Measurements from ENCODE around the gene DERL2.

The DERL2 gene

DNA sequence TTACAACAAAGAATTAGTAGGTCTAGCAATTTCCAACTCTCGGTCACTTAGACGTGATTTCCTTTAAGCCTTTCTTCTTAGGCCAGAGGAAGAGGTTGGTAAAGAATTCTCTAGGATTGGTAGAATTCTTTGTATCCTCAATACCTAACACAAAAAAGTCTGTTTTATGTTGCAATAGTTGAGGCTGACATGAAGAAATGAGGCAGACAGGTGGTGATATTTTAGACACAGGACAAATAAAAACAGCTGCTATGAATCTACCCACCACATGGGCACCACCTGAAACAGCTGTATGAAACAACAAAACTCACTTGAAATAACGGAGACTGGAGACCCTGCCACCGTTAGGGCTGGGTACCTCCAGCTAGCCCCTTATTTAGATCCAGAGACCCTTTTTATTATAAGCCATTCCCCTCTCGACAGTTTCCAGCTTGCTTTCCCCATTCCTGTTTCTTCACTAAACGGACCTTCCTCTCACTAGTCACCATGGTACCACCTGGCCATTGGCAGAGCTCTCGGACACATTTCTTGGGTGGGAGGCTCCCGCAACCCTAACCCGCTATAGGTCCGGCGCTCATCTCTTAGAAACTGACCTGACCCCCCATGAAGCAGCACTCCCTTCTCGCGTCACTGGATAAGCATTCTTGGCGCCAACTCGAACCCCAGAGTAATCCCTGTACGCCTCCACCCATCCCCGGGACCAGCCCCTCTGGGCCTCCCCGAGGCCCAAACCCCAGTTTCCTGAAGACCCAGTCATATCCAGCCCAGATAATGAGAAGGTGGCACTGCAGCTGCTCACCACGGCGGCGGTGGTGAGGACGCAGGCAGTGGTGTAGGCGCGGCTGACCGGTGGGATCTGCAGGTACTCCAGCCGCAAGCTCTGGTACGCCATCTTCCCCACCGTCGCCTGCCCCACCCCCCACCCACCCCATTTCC is at the start of gene DERL2:
DERL2 (minus strand) TSS at position 909 of the 936 bp plus-strand sequence; CDS start at position 892, 17 bp downstream.
- H3K4me1 ChIP-seq (ENCODE audit: insufficient read depth, low read length) = peaks cover 2% of the 10 kb centered on the region; the same call in 1 of the 2 replicates
- peaks cover 73% of the 10 kb centered on the region for H3K36me3 ChIP-seq (ENCODE audit: insufficient read depth, low read depth, low read length)
- H3K9me3 ChIP-seq (ENCODE audit: insufficient read depth, low read depth, low read length) = no peaks in the 10 kb centered on the region
- H3K9ac ChIP-seq (ENCODE audit: low read depth, low read length) = peak within 1 kb of the TSS; percentile 97
- peak within 1 kb of the TSS; percentile 74 for H3K27ac ChIP-seq (ENCODE audit: low read length)
- H3K4me3 ChIP-seq (ENCODE audit: low read length) = peak within 1 kb of the TSS; percentile 92
- no peaks in the 10 kb centered on the region for H3K27me3 ChIP-seq (ENCODE audit: insufficient read depth, low read length)

- no peak overlapping the region for H3K27ac ChIP-seq (ENCODE audit: low read length)
Observed at GRCh38 chr17:5535436-5535835, 49.5 kb upstream of the DERL2 start.

GRCh38 chr17:5533486-5534315 is 47.7 kb upstream of the DERL2 start:
- H3K27ac ChIP-seq (ENCODE audit: low read length) = no peak overlapping the region

More at GRCh38 chr17:5535436-5535835, 49.5 kb upstream of the DERL2 start:
- no peaks in the 10 kb centered on the region for H3K27me3 ChIP-seq (ENCODE audit: insufficient read depth, low read length)
- no peaks in the 10 kb centered on the region for H3K4me1 ChIP-seq (ENCODE audit: insufficient read depth, low read length)
- H3K9me3 ChIP-seq (ENCODE audit: insufficient read depth, low read depth, low read length) = no peaks in the 10 kb centered on the region
- H3K36me3 ChIP-seq (ENCODE audit: insufficient read depth, low read depth, low read length) = no peaks in the 10 kb centered on the region
- no peak overlapping the region for H3K9ac ChIP-seq (ENCODE audit: low read depth, low read length)
- H3K4me3 ChIP-seq (ENCODE audit: low read length) = no peak overlapping the region

DNA sequence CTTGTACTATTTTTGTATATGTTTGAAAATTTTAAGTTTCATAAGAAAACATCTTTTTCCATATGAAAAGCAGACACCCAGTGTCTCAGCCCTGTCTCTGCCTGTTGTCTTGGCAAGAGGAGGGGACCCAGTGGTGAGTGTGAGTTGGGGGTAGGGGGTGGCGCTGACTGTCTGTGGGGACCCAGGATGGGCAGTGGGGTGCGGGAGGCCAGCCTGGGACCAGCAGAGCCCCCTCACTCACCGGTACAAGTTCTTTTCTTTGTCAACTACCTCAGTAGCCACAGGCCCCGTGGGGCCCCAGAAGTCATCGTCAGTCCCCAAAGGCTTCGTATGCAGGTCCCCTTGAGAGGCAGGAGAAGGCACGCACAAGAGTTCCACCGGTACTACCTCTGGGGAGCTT is 46.6 kb upstream of the DERL2 start:
- no peaks in the 10 kb centered on the region for H3K9me3 ChIP-seq (ENCODE audit: insufficient read depth, low read depth, low read length)
- no peak overlapping the region for H3K4me3 ChIP-seq (ENCODE audit: low read length)
- no peaks in the 10 kb centered on the region for H3K27me3 ChIP-seq (ENCODE audit: insufficient read depth, low read length)
- no peaks in the 10 kb centered on the region for H3K4me1 ChIP-seq (ENCODE audit: insufficient read depth, low read length)
- no peak overlapping the region for H3K27ac ChIP-seq (ENCODE audit: low read length)
- H3K9ac ChIP-seq (ENCODE audit: low read depth, low read length) = no peak overlapping the region
- H3K36me3 ChIP-seq (ENCODE audit: insufficient read depth, low read depth, low read length) = no peaks in the 10 kb centered on the region

More at GRCh38 chr17:5533486-5534315, 47.7 kb upstream of the DERL2 start:
- Histone ChIP-seq H3K4me3 (ENCODE audit: low read length) (no peak overlapping the region), H3K27me3 (ENCODE audit: insufficient read depth, low read length) (no peaks in the 10 kb centered on the region), H3K4me1 (ENCODE audit: insufficient read depth, low read length) (no peaks in the 10 kb centered on the region), H3K9me3 (ENCODE audit: insufficient read depth, low read depth, low read length) (no peaks in the 10 kb centered on the region), H3K36me3 (ENCODE audit: insufficient read depth, low read depth, low read length) (no peaks in the 10 kb centered on the region), H3K9ac (ENCODE audit: low read depth, low read length) (no peak overlapping the region)

- Histone ChIP-seq H3K36me3 (ENCODE audit: insufficient read depth, low read depth, low read length) (no peaks in the 10 kb centered on the region), H3K27me3 (ENCODE audit: insufficient read depth, low read length) (no peaks in the 10 kb centered on the region), H3K4me3 (ENCODE audit: low read length) (no peak overlapping the region), H3K9me3 (ENCODE audit: insufficient read depth, low read depth, low read length) (no peaks in the 10 kb centered on the region), H3K4me1 (ENCODE audit: insufficient read depth, low read length) (no peaks in the 10 kb centered on the region), H3K27ac (ENCODE audit: low read length) (no peak overlapping the region), H3K9ac (ENCODE audit: low read depth, low read length) (no peak overlapping the region)
Observed at GRCh38 chr17:5531085-5531418, 45.1 kb upstream of the DERL2 start.

GRCh38 chr17:5530265-5531084 is 44.5 kb upstream of the DERL2 start:
- Histone ChIP-seq H3K4me1 (ENCODE audit: insufficient read depth, low read length) (no peaks in the 10 kb centered on the region), H3K36me3 (ENCODE audit: insufficient read depth, low read depth, low read length) (no peaks in the 10 kb centered on the region), H3K4me3 (ENCODE audit: low read length) (no peak overlapping the region), H3K27ac (ENCODE audit: low read length) (no peak overlapping the region), H3K27me3 (ENCODE audit: insufficient read depth, low read length) (no peaks in the 10 kb centered on the region), H3K9me3 (ENCODE audit: insufficient read depth, low read depth, low read length) (no peaks in the 10 kb centered on the region), H3K9ac (ENCODE audit: low read depth, low read length) (no peak overlapping the region)

DNA sequence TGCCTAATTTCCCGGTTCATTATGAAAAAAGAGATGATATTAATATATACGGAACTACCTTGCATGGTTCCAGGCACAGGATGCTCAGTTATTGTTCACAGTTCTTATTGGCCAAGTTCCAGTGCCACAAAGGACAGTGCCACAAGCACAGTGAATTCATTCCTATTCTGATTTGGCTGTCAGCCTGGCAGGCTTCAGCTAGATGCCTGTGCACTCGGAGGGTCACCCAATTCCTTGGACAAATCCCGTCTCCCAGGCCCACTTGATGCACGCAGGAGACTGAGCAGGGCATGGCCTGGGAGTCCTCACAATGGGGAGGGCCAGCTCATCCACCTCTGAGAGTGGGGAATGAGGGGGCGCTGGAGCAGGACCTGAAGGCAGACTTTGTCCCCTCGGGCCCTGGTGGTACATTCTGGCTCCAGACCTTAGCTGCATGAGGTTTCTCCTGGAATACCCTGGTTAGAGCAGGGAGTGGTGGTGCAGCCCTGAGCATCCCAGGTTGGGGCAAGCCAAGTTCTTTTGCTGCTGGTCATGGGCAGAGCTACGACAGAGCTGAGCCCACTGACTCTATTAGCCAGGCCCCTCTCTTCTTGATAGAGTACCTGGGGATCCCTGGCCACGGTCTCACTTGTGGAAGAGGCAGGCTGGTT is 41.7 kb upstream of the DERL2 start:
- Histone ChIP-seq H3K36me3 (ENCODE audit: insufficient read depth, low read depth, low read length) (no peaks in the 10 kb centered on the region), H3K9me3 (ENCODE audit: insufficient read depth, low read depth, low read length) (no peaks in the 10 kb centered on the region), H3K9ac (ENCODE audit: low read depth, low read length) (no peak overlapping the region), H3K4me3 (ENCODE audit: low read length) (no peak overlapping the region), H3K27ac (ENCODE audit: low read length) (no peak overlapping the region), H3K4me1 (ENCODE audit: insufficient read depth, low read length) (no peaks in the 10 kb centered on the region), H3K27me3 (ENCODE audit: insufficient read depth, low read length) (no peaks in the 10 kb centered on the region)

- Histone ChIP-seq H3K36me3 (ENCODE audit: insufficient read depth, low read depth, low read length) (no peaks in the 10 kb centered on the region), H3K9me3 (ENCODE audit: insufficient read depth, low read depth, low read length) (no peaks in the 10 kb centered on the region), H3K4me1 (ENCODE audit: insufficient read depth, low read length) (no peaks in the 10 kb centered on the region), H3K27me3 (ENCODE audit: insufficient read depth, low read length) (no peaks in the 10 kb centered on the region), H3K9ac (ENCODE audit: low read depth, low read length) (peak overlapping the region; percentile 41; the same call in 1 of the 2 replicates), H3K27ac (ENCODE audit: low read length) (no peak overlapping the region), H3K4me3 (ENCODE audit: low read length) (no peak overlapping the region)
Observed at GRCh38 chr17:5526821-5527598, 41.0 kb upstream of the DERL2 start.

DNA sequence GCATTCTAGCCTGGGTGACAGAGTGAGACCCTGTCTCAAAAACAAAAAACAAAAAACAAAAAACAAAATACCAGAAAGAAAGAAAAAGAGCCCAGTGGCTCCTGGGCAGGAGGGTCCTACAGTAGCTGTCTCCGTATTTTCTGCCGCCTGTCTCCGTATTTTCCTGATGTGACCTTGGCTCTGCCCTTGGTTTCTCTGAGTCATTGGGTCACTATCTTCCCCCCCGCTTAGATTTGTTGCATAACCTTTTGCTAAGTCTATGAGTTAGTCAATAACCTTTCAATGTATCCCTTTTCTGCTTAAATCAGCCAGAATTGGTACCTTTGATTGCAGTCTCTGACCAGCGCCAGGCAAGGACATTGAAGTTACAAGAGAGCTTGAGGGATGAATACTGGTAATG is 37.3 kb upstream of the DERL2 start:
- no peaks in the 10 kb centered on the region for H3K4me1 ChIP-seq (ENCODE audit: insufficient read depth, low read length)
- no peaks in the 10 kb centered on the region for H3K36me3 ChIP-seq (ENCODE audit: insufficient read depth, low read depth, low read length)
- H3K27me3 ChIP-seq (ENCODE audit: insufficient read depth, low read length) = no peaks in the 10 kb centered on the region

GRCh38 chr17:5522476-5522875 is 36.5 kb upstream of the DERL2 start:
- no peak overlapping the region for H3K4me3 ChIP-seq (ENCODE audit: low read length)
- H3K9me3 ChIP-seq (ENCODE audit: insufficient read depth, low read depth, low read length) = no peaks in the 10 kb centered on the region
- no peaks in the 10 kb centered on the region for H3K36me3 ChIP-seq (ENCODE audit: insufficient read depth, low read depth, low read length)
- H3K27me3 ChIP-seq (ENCODE audit: insufficient read depth, low read length) = no peaks in the 10 kb centered on the region
- no peaks in the 10 kb centered on the region for H3K4me1 ChIP-seq (ENCODE audit: insufficient read depth, low read length)
- H3K9ac ChIP-seq (ENCODE audit: low read depth, low read length) = no peak overlapping the region
- H3K27ac ChIP-seq (ENCODE audit: low read length) = no peak overlapping the region

More for the DNA sequence above, 37.3 kb upstream of the DERL2 start:
- Histone ChIP-seq H3K27ac (ENCODE audit: low read length) (no peak overlapping the region), H3K4me3 (ENCODE audit: low read length) (no peak overlapping the region), H3K9me3 (ENCODE audit: insufficient read depth, low read depth, low read length) (no peaks in the 10 kb centered on the region), H3K9ac (ENCODE audit: low read depth, low read length) (no peak overlapping the region)

All from iPS-20b (cell line).